GM21390 (cell line): ENCODE data around the gene CCNYL1.

Experiments used
- ATAC-seq: cut with Tn5 transposase; IDR thresholded peaks from one replicate; pipeline ENCODE4 v1.9.1; 2021; ENCODE audit not compliant: unreplicated experiment

CCNYL1 gene

DNA sequence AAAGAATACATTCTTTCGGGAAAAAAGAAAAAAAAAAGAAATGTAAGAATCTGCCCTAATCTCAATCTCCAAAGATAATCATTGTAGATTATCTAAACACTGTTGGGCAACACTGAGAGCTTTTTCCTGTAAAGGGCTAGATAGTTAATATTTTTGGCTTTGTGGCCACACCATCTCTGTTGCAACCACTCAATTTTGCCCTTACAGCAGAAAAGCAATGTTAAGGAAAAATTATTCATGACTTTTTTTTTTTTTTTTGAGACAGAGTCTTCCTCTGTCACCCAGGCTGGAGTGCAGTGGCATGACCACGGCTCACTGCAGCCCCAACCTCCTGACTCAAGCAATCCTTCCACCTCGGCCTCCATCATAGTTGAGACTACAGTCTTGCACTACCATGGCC, 75.6 kb downstream of the CCNYL1 start:
- ATAC-seq: no peak

DNA sequence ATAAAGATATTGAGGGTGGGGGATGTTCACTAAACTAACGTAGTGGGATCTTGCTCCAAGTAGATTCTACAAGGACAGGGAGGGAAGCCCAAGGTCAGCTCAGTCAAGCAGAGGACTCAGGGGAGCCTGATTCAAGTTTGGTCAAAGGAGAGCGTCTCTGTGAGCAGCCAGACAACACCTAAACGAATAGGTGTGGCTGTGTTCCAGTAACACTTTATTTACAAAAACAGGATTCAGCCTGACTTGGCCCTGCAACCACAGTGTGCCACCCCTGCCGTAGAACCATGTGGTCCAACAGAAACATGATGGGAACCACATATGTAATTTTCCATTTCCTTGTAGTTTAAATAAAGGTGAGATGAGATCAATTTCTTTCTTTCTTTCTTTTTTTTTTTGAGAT, 76.4 kb downstream of the CCNYL1 start:
- ATAC-seq: no peak

DNA sequence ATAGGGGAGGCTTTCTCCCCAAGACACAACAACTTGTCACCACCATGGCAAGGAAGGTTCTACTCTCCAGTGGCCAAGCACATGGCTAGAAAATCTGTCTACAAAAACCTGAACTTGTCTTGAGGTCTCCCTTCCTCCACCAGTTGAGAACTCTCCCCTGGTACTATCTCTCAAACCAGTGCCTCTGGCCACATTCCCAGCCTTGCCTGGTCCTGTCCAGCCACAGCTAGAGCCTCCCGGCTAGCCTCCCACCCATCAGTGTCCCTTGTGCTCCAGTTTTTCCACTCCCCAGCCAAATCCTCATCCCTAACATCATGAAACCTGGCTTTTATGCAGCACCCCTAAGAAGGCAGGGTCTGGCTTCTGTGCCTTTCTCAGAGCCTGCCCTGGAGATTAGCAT, 79.5 kb downstream of the CCNYL1 start:
- no peak for ATAC-seq

- ATAC-seq: no peak
These were observed 80.3 kb downstream of the CCNYL1 start for GRCh38 chr2:207791579-207792243.

- ATAC-seq: no peak
These were observed 80.9 kb downstream of the CCNYL1 start for GRCh38 chr2:207792244-207792785.

GRCh38 chr2:207796585-207797350, 85.3 kb downstream of the CCNYL1 start:
- ATAC-seq: no peak

- no peak for ATAC-seq
These were observed 89.8 kb downstream of the CCNYL1 start for GRCh38 chr2:207801259-207801658.

- no peak for ATAC-seq
These were observed 91.2 kb downstream of the CCNYL1 start for GRCh38 chr2:207802650-207803049.
